HepG2 (cell line): Measurements from ENCODE around the gene VGF. TPM values are rescaled to one million over a fixed set of nuclear protein-coding genes. Genes with fewer than 3 reads are reported as not detected.

Experiments used
- BRD4 ChIP-seq: sonication (generic); formaldehyde crosslinking; IDR thresholded peaks from 2 replicates; pipeline ENCODE4 v1.4.0; 2020; ENCODE audit warnings: missing genetic modification reagents
- KDM1A ChIP-seq: IDR thresholded peaks from 2 replicates; pipeline ENCODE4 v1.6.1; 2016; ENCODE audit warnings: missing compliant biosample characterization
- MEF2D ChIP-seq: sonication (generic); formaldehyde crosslinking; IDR thresholded peaks from 2 replicates; pipeline ENCODE4 v1.5.1; 2020; ENCODE audit warnings: mild to moderate bottlenecking, missing genetic modification reagents
- RARG ChIP-seq: sonication (generic); formaldehyde crosslinking; IDR thresholded peaks from 2 replicates; pipeline ENCODE4 v1.4.0; 2020; ENCODE audit warnings: low read depth, mild to moderate bottlenecking, missing genetic modification reagents
- SMAD3 ChIP-seq: sonication (generic); formaldehyde crosslinking; IDR thresholded peaks from 2 replicates; pipeline ENCODE4 v1.4.0; 2020; ENCODE audit warnings: missing genetic modification reagents
- SRSF1 ChIP-seq: fragments of 200-400 bp; formaldehyde crosslinking; optimal IDR thresholded peaks from 2 replicates; pipeline ENCODE3; 2017; ENCODE audit warnings: mild to moderate bottlenecking, low read depth, low read length, moderate library complexity
- ZKSCAN1 ChIP-seq: fragments of 150-350 bp; IDR thresholded peaks from 2 replicates; pipeline ENCODE4 v1.6.1; 2014; ENCODE audit warnings: low read length
- ZNF562 ChIP-seq: sonication (generic); formaldehyde crosslinking; IDR thresholded peaks from 2 replicates; pipeline ENCODE4 v1.8.0; 2022; ENCODE audit warnings: missing genetic modification reagents, borderline replicate concordance
- ZNF607 ChIP-seq: sonication (generic); formaldehyde crosslinking; IDR thresholded peaks from 2 replicates; pipeline ENCODE4 v1.5.1; 2020; ENCODE audit warnings: missing genetic modification reagents, mild to moderate bottlenecking, borderline replicate concordance
- polyA plus RNA-seq, 8 experiments: library from polyadenylated mRNA; depleted of rRNA in 3 of 8; stranded (reverse) in 7 of 8; unstranded in 1 of 8; fragments of >200 nt; fragmentation: Illumina TruSeq in 4 of 8; extraction: Trizol in 4 of 8; gene quantifications; 2 replicates each; pipeline versions ENCODE4 v1.2.1 to v1.2.3, GENCODE V29; 2011 to 2016; ENCODE audit warnings: low read depth in 4 of 8, missing spikeins in 1 of 8, mixed read lengths in 1 of 8; ENCODE audit not compliant: insufficient read depth in 1 of 8
- total RNA-seq, 5 experiments: library from RNA; depleted of rRNA; stranded (reverse); fragments of >200 nt; fragmentation: Illumina TruSeq; extraction: Trizol; gene quantifications; 2 replicates each; pipeline ENCODE4 v1.2.3, GENCODE V29; 2016; ENCODE audit warnings: low read depth in 1 of 5
- TF ChIP-seq, protein P1 (sequence below): sonication (generic); formaldehyde crosslinking; IDR thresholded peaks from 2 replicates; pipeline ENCODE4 v1.5.0; 2020; ENCODE audit warnings: mild to moderate bottlenecking, missing genetic modification reagents
- TF ChIP-seq, protein P2 (sequence below): sonication (generic); formaldehyde crosslinking; IDR thresholded peaks from 2 replicates; pipeline ENCODE4 v1.4.0; 2020; ENCODE audit warnings: missing genetic modification reagents
- TF ChIP-seq, protein P3 (sequence below): IDR thresholded peaks from 2 replicates; pipeline ENCODE4 v1.6.1; 2016; ENCODE audit warnings: mild to moderate bottlenecking, missing biosample characterization, missing genetic modification reagents
- TF ChIP-seq, protein P4 (sequence below): sonication (generic); formaldehyde crosslinking; IDR thresholded peaks from 2 replicates; pipeline ENCODE4 v1.8.0; 2023; ENCODE audit warnings: mild to moderate bottlenecking, missing genetic modification reagents
- TF ChIP-seq, protein P5 (sequence below): sonication (generic); formaldehyde crosslinking; IDR thresholded peaks from 2 replicates; pipeline ENCODE4 v1.9.0; 2021; ENCODE audit warnings: missing genetic modification reagents, borderline replicate concordance
- TF ChIP-seq, protein P6 (sequence below): sonication (generic); formaldehyde crosslinking; IDR thresholded peaks from 2 replicates; pipeline ENCODE4 v1.9.0; 2021; ENCODE audit warnings: missing genetic modification reagents, mild to moderate bottlenecking, borderline replicate concordance
- TF ChIP-seq, protein P7 (sequence below): sonication (generic); formaldehyde crosslinking; IDR thresholded peaks from 2 replicates; pipeline ENCODE4 v1.4.0; 2020; ENCODE audit warnings: missing genetic modification reagents

Gene VGF
- total and polyA plus RNA-seq, 2 of the 13 experiments (the other 11 are each of a cell fraction or from before 2014, with no cell fraction given) = 0.12 to 0.46 TPM

DNA sequence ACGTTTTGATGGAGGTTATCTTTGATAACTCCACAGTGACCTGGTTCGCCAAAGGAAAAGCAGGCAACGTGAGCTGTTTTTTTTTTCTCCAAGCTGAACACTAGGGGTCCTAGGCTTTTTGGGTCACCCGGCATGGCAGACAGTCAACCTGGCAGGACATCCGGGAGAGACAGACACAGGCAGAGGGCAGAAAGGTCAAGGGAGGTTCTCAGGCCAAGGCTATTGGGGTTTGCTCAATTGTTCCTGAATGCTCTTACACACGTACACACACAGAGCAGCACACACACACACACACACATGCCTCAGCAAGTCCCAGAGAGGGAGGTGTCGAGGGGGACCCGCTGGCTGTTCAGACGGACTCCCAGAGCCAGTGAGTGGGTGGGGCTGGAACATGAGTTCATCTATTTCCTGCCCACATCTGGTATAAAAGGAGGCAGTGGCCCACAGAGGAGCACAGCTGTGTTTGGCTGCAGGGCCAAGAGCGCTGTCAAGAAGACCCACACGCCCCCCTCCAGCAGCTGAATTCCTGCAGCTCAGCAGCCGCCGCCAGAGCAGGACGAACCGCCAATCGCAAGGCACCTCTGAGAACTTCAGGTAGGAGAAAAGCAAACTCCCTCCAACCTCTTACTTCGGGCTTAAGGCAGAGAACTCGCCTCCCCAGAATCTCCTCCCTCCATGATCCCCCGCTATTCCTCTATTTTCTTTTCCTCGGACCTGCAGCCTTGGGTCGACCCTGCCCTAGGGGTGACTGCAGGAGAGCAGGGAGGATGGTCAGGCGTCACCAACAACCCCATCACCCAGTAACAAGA, 38.5 kb downstream of the VGF start, which contains the start of gene SERPINE1 (continued):
- TF ChIP-seq, protein P1, sequence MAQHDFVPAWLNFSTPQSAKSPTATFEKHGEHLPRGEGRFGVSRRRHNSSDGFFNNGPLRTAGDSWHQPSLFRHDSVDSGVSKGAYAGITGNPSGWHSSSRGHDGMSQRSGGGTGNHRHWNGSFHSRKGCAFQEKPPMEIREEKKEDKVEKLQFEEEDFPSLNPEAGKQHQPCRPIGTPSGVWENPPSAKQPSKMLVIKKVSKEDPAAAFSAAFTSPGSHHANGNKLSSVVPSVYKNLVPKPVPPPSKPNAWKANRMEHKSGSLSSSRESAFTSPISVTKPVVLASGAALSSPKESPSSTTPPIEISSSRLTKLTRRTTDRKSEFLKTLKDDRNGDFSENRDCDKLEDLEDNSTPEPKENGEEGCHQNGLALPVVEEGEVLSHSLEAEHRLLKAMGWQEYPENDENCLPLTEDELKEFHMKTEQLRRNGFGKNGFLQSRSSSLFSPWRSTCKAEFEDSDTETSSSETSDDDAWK (CRISPR knock-in tag) = no peak
- TF ChIP-seq, protein P2, sequence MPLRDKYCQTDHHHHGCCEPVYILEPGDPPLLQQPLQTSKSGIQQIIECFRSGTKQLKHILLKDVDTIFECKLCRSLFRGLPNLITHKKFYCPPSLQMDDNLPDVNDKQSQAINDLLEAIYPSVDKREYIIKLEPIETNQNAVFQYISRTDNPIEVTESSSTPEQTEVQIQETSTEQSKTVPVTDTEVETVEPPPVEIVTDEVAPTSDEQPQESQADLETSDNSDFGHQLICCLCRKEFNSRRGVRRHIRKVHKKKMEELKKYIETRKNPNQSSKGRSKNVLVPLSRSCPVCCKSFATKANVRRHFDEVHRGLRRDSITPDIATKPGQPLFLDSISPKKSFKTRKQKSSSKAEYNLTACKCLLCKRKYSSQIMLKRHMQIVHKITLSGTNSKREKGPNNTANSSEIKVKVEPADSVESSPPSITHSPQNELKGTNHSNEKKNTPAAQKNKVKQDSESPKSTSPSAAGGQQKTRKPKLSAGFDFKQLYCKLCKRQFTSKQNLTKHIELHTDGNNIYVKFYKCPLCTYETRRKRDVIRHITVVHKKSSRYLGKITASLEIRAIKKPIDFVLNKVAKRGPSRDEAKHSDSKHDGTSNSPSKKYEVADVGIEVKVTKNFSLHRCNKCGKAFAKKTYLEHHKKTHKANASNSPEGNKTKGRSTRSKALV (CRISPR knock-in tag) = 0 out of 2 replicates have a peak, but pooled peaks have one; percentile 13
- TF ChIP-seq, protein P3, sequence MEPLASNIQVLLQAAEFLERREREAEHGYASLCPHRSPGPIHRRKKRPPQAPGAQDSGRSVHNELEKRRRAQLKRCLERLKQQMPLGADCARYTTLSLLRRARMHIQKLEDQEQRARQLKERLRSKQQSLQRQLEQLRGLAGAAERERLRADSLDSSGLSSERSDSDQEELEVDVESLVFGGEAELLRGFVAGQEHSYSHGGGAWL (CRISPR knock-in tag) = no peak
- TF ChIP-seq KDM1A (no peak), SRSF1 (no peak), MEF2D (CRISPR knock-in tag) (peak; percentile 88), BRD4 (CRISPR knock-in tag) (0 out of 2 replicates have a peak, but pooled peaks have one; percentile 44), ZKSCAN1 (no peak), ZNF562 (no peak), RARG (CRISPR knock-in tag) (peak; percentile 79; the same call in 1 of the 2 replicates), ZNF607 (CRISPR knock-in tag) (peak; percentile 78; the same call in 1 of the 2 replicates), SMAD3 (CRISPR knock-in tag) (no peak)
- TF ChIP-seq, protein P4, sequence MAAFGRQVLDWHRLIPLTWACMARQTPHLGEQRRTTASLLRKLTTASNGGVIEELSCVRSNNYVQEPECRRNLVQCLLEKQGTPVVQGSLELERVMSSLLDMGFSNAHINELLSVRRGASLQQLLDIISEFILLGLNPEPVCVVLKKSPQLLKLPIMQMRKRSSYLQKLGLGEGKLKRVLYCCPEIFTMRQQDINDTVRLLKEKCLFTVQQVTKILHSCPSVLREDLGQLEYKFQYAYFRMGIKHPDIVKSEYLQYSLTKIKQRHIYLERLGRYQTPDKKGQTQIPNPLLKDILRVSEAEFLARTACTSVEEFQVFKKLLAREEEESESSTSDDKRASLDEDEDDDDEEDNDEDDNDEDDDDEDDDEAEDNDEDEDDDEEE (CRISPR knock-in tag) = no peak; the same call in 1 of the 2 replicates
- TF ChIP-seq, protein P5, sequence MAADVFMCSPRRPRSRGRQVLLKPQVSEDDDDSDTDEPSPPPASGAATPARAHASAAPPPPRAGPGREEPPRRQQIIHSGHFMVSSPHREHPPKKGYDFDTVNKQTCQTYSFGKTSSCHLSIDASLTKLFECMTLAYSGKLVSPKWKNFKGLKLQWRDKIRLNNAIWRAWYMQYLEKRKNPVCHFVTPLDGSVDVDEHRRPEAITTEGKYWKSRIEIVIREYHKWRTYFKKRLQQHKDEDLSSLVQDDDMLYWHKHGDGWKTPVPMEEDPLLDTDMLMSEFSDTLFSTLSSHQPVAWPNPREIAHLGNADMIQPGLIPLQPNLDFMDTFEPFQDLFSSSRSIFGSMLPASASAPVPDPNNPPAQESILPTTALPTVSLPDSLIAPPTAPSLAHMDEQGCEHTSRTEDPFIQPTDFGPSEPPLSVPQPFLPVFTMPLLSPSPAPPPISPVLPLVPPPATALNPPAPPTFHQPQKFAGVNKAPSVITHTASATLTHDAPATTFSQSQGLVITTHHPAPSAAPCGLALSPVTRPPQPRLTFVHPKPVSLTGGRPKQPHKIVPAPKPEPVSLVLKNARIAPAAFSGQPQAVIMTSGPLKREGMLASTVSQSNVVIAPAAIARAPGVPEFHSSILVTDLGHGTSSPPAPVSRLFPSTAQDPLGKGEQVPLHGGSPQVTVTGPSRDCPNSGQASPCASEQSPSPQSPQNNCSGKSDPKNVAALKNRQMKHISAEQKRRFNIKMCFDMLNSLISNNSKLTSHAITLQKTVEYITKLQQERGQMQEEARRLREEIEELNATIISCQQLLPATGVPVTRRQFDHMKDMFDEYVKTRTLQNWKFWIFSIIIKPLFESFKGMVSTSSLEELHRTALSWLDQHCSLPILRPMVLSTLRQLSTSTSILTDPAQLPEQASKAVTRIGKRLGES (CRISPR knock-in tag) = no peak
- TF ChIP-seq, protein P6, sequence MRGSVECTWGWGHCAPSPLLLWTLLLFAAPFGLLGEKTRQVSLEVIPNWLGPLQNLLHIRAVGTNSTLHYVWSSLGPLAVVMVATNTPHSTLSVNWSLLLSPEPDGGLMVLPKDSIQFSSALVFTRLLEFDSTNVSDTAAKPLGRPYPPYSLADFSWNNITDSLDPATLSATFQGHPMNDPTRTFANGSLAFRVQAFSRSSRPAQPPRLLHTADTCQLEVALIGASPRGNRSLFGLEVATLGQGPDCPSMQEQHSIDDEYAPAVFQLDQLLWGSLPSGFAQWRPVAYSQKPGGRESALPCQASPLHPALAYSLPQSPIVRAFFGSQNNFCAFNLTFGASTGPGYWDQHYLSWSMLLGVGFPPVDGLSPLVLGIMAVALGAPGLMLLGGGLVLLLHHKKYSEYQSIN (CRISPR knock-in tag) = no peak
- TF ChIP-seq, protein P7, sequence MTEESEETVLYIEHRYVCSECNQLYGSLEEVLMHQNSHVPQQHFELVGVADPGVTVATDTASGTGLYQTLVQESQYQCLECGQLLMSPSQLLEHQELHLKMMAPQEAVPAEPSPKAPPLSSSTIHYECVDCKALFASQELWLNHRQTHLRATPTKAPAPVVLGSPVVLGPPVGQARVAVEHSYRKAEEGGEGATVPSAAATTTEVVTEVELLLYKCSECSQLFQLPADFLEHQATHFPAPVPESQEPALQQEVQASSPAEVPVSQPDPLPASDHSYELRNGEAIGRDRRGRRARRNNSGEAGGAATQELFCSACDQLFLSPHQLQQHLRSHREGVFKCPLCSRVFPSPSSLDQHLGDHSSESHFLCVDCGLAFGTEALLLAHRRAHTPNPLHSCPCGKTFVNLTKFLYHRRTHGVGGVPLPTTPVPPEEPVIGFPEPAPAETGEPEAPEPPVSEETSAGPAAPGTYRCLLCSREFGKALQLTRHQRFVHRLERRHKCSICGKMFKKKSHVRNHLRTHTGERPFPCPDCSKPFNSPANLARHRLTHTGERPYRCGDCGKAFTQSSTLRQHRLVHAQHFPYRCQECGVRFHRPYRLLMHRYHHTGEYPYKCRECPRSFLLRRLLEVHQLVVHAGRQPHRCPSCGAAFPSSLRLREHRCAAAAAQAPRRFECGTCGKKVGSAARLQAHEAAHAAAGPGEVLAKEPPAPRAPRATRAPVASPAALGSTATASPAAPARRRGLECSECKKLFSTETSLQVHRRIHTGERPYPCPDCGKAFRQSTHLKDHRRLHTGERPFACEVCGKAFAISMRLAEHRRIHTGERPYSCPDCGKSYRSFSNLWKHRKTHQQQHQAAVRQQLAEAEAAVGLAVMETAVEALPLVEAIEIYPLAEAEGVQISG = peak; percentile 85
